Loucy (cell line): ENCODE results near the gene UNC13B.

ENCODE experiments used
- EZH2phosphoT487 ChIP-seq: fragments of 200-600 bp; IDR thresholded peaks from 2 replicates; pipeline ENCODE4 v1.6.1; 2018; ENCODE audit warnings: antibody characterized with exemption, mild to moderate bottlenecking, moderate library complexity, borderline replicate concordance
- TF ChIP-seq, protein P1 (sequence below): fragments of 200-600 bp; sonication (generic); conservative IDR thresholded peaks from 2 replicates; pipeline ENCODE4 v1.5.1; 2014; ENCODE audit warnings: mild to moderate bottlenecking, antibody characterized with exemption, low read length

DNA sequence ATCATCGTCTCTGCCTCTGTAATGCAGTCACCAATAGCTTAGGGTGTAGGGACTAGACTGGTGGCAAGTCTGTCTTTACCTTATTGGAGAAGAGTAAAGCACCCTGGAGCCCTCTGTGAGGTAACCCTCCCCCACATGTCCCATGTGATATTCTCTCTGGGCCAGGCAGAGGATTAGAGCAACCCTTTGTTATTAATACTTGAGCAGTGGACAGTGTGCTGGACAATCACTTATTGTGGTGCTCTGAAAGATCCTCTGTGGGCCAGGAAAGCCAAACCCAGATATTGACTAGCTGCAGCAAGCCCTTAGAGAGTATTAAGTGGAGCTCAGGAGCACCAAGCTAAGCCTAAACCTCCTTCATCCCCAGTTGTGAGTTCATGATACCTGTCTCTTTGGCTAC, 188.4 kb downstream of the UNC13B start:
- TF ChIP-seq, protein P1, sequence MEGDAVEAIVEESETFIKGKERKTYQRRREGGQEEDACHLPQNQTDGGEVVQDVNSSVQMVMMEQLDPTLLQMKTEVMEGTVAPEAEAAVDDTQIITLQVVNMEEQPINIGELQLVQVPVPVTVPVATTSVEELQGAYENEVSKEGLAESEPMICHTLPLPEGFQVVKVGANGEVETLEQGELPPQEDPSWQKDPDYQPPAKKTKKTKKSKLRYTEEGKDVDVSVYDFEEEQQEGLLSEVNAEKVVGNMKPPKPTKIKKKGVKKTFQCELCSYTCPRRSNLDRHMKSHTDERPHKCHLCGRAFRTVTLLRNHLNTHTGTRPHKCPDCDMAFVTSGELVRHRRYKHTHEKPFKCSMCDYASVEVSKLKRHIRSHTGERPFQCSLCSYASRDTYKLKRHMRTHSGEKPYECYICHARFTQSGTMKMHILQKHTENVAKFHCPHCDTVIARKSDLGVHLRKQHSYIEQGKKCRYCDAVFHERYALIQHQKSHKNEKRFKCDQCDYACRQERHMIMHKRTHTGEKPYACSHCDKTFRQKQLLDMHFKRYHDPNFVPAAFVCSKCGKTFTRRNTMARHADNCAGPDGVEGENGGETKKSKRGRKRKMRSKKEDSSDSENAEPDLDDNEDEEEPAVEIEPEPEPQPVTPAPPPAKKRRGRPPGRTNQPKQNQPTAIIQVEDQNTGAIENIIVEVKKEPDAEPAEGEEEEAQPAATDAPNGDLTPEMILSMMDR = no peak
- no peak for TF ChIP-seq EZH2phosphoT487
